ENCODE results near the gene TVP23C.
"Not testable (repeated sequence)": the region's sequence is repeated elsewhere in the genome, so short reads cannot be mapped to it uniquely, and the experiment has no call there.

- not testable (repeated sequence) for TF ChIP-seq CTCF (conservative IDR thresholded peaks at IDR 0.05; ENCODE audit: low read depth, low read length); EZH2 (IDR thresholded peaks at IDR 0.05; ENCODE audit: borderline replicate concordance, low read depth, low read length, poor library complexity, severe bottlenecking)
Measured at GRCh38 chr17:15592960-15593359, 29.7 kb upstream of the TVP23C start.
